ENCODE measurements around the gene OSBPL2.

OSBPL2 gene

DNA sequence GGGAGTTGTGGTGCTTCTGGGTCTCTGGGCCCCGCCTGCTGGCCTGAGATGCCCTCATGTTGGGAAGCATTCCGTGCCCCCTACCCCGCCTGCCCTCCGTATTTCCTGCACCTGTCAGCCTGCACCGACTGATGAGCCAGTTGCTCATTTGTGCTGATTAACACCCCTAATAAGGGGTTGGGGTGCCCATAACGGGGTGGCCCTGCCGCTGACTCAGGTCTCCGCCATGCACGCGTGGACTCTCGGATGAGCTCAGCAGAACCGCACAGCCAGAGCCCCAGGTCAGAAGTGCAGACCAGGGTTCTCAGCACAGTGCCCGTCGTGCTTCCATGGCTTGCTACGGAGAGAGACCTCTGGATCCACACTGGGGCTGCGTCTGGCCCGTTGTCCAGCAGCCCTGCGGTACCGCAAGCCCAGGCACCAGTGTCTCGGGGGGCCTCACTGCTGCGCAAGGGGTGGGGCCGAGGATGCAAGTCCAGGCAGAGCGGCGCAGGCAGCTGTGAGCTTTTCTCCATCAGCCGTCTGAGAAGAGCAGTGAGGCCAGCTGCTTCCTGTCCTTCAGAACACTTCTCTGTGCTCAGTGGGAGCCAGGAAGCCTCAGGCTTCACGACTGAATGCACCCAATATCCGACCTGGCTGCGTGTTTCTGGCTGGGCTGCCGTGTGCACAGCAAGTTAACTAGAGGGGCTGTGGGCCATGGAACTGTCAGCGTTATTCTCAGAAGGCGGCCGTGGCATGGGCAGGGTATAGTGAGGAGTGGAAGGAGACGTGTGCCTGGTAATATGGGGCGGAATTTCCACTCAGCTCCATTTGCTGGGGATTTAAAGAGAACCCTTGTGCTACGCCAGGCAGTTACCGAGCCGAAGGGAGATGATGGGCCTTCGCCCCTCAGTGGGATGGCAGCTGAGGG lies 36.9 kb upstream of the OSBPL2 start:
- no peak for TF ChIP-seq CTCF (conservative IDR thresholded peaks at IDR 0.05; ENCODE audit: low read depth, low read length)
- no peak overlapping the region for H3K4me3 ChIP-seq (ENCODE audit: low read length)
- no peak for DNase-seq (ENCODE audit: low read depth)

GRCh38 chr20:62202083-62202395 lies 36.3 kb upstream of the OSBPL2 start:
- H3K4me3 ChIP-seq (ENCODE audit: low read length), result no peak overlapping the region
- DNase-seq (ENCODE audit: low read depth), result no peak
- no peak for TF ChIP-seq CTCF (conservative IDR thresholded peaks at IDR 0.05; ENCODE audit: low read depth, low read length)

DNA sequence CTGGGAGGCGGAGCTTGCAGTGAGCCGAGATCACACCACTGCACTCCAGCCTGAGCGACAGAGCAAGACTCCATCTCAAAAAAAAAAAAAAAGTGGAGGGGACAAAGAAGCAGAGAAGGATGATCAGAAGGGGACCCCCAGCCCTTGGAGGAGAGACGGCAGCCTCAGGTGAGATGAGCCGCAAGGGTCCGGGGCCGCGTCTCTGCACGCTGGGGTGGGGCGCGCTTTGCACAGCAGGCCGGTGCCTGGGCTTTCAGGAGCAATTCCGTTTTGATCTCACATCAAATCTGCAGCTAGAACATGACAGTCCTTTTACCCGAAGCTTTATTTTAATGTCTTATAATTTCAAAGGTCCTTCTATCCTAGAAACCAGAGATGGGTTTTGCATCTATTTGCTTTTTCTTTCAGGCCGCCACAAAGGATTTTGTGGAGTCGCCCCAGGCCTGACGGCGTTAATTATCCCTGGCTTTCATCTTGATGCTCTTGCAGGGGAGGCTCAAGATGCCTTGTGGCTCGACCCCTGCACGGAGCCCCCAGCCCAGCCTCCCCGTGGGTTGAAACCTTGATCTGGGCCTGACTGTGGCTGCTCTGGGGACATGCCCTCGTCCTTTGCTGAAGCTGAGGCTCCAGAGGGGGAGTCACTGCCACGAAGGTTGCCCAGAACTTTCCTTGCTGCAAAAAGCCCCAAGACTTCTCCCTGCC lies 35.5 kb upstream of the OSBPL2 start:
- TF ChIP-seq CTCF (conservative IDR thresholded peaks at IDR 0.05; ENCODE audit: low read depth, low read length), result no peak
- no peak overlapping the region for H3K4me3 ChIP-seq (ENCODE audit: low read length)
- no peak for DNase-seq (ENCODE audit: low read depth)

DNA sequence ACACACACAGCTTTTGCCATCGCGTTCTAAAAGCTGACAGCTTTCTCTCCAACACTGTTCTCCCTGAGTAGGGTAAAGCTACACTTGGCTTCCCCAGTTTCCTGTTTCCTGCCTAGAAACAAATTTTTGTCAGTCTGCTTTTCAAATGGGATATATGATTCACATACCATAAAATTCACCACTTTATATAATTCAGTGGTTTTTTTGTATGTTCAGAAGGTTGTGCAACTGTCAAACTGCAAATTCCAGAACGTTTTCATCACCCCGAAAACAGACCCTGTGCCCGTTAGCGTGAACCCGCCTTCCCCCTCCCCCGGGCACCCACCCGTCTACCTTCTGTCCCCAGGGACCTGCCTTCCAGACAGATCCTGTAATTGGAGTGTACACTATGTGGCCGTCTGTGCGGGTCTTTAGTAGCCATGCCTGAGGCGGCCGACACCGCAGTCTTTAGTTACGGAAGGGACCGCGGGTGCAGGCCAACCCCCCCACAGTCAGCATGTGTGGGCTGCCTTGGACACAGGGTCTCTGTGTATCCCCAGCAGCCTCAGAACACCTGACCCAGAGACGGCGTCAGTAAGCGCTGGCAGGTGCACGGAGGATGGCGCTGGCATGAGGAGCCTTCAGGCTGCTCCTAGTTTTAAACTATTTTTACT lies 34.8 kb upstream of the OSBPL2 start:
- H3K4me3 ChIP-seq (ENCODE audit: low read length), result no peak overlapping the region
- no peak for DNase-seq (ENCODE audit: low read depth)
- TF ChIP-seq CTCF (conservative IDR thresholded peaks at IDR 0.05; ENCODE audit: low read depth, low read length), result no peak

- H3K4me3 ChIP-seq (ENCODE audit: low read length), result no peak overlapping the region
- no peak for TF ChIP-seq CTCF (conservative IDR thresholded peaks at IDR 0.05; ENCODE audit: low read depth, low read length)
- DNase-seq (ENCODE audit: low read depth), result no peak
Observed at GRCh38 chr20:62205618-62206387, 32.5 kb upstream of the OSBPL2 start.

GRCh38 chr20:62206388-62206775 lies 31.9 kb upstream of the OSBPL2 start:
- no peak for DNase-seq (ENCODE audit: low read depth)
- TF ChIP-seq CTCF (conservative IDR thresholded peaks at IDR 0.05; ENCODE audit: low read depth, low read length), result no peak
- H3K4me3 ChIP-seq (ENCODE audit: low read length), result no peak overlapping the region
